HCT116 (cell line): Measurements from ENCODE around the gene SECTM1. TPM values are rescaled to one million over a fixed set of nuclear protein-coding genes. Genes with fewer than 3 reads are reported as not detected.

ENCODE experiments used
- ATAC-seq: fragments of 200-7000 bp; cut with Tn5 transposase; 2 replicates; pipeline ENCODE4 v1.9.1; 2020; ENCODE audit warnings: mild to moderate bottlenecking, moderate library complexity
- BruUV-seq: library from RNA; stranded (reverse); fragments of 400-500 nt; replicated peaks from 2 replicates; lab custom pipeline; 2021; lab: Mats Ljungman, UMichigan
- CTCF ChIA-PET: fragments of 300-600 bp; sonication (Branson Sonifier 250); formaldehyde crosslinking; loops from one replicate; lab custom pipeline; 2021; ENCODE audit warnings: antibody characterized with exemption; lab: Charles Lee
- POLR2A ChIA-PET: fragments of 300-600, 350-600 bp; sonication (Branson Sonifier 250); formaldehyde crosslinking; loops from one replicate; lab custom pipeline; 2021; ENCODE audit warnings: antibody characterized with exemption; lab: Charles Lee
- RAD21 ChIA-PET, 2 experiments: fragments of 300-600 bp; sonication (Branson Sonifier 250); formaldehyde crosslinking; loops; one replicate each; lab custom pipeline; 2023; ENCODE audit warnings: low total read pairs in 2 of 2; ENCODE audit not compliant: uncharacterized antibody in 2 of 2, unreplicated experiment in 2 of 2, low non-redundant PET in 1 of 2; lab: Charles Lee
- DNase-seq: peaks from one replicate; pipeline ENCODE4 v3.0.0-alpha.2; 2010; ENCODE audit warnings: low read depth, low spot score
- H2AFZ ChIP-seq: fragments of 200-600 bp; shearing (Covaris generic), sonication (generic); 2 replicates; pipeline ENCODE4 v1.6.1; 2017; ENCODE audit warnings: low read depth, mixed run types, mixed read lengths, antibody characterized with exemption, low read length; ENCODE audit not compliant: poor library complexity, severe bottlenecking
- H3K27ac ChIP-seq: 2 replicates; pipeline ENCODE4 v1.5.1; 2012; ENCODE audit warnings: low read depth, low read length
- H3K27me3 ChIP-seq: fragments of 200-600 bp; sonication (generic); 2 replicates; pipeline ENCODE4 v1.6.1; 2016; ENCODE audit warnings: mixed run types, low read length, mixed read lengths; ENCODE audit not compliant: insufficient read depth
- H3K36me3 ChIP-seq, 2 experiments: fragments of 200-500 bp in 1 of 2; fragments of 200-600 bp in 1 of 2; sonication (Bioruptor generic) in 1 of 2; sonication (generic) in 1 of 2; 2 replicates each; pipeline versions ENCODE4 v1.5.1 to v1.6.1; 2014 to 2016; ENCODE audit warnings: low read length in 2 of 2, inconsistent platforms in 1 of 2, mixed read lengths in 1 of 2, mixed run types in 1 of 2; ENCODE audit not compliant: insufficient read depth in 2 of 2, control insufficient read depth in 1 of 2
- H3K4me1 ChIP-seq, 2 experiments: fragments of 200-600 bp in 1 of 2; sonication (generic) in 1 of 2; 2 replicates each; pipeline versions ENCODE4 v1.5.1 to v1.6.1; 2012 to 2017; ENCODE audit warnings: low read length in 2 of 2, inconsistent platforms in 1 of 2, mild to moderate bottlenecking in 1 of 2, mixed read lengths in 1 of 2, mixed run types in 1 of 2, moderate library complexity in 1 of 2; ENCODE audit not compliant: insufficient read depth in 2 of 2, control insufficient read depth in 1 of 2
- H3K4me2 ChIP-seq: fragments of 200-600 bp; sonication (generic); 2 replicates; pipeline ENCODE4 v1.6.1; 2017; ENCODE audit warnings: mixed run types, low read length, mixed read lengths
- H3K4me3 ChIP-seq, 2 experiments: fragments of 200-600 bp in 1 of 2; sonication (generic) in 1 of 2; replicated peaks in 1 of 2; 2 replicates each; pipeline ENCODE4 v1.5.1; 2011 to 2016; ENCODE audit warnings: low read length in 2 of 2, control low read depth in 1 of 2, low read depth in 1 of 2, mild to moderate bottlenecking in 1 of 2, mixed read lengths in 1 of 2, mixed run types in 1 of 2
- H3K79me2 ChIP-seq: fragments of 200-600 bp; sonication (generic); 2 replicates; pipeline ENCODE4 v1.6.1; 2017; ENCODE audit warnings: mild to moderate bottlenecking, mixed run types, low read length, moderate library complexity, mixed read lengths; ENCODE audit not compliant: insufficient read depth
- H3K9ac ChIP-seq: fragments of 200-600 bp; sonication (generic); 2 replicates; pipeline ENCODE4 v1.6.1; 2016; ENCODE audit warnings: low read length, mixed read lengths
- H3K9me2 ChIP-seq: fragments of 200-600 bp; sonication (generic), shearing (Covaris generic); 2 replicates; pipeline ENCODE4 v1.6.1; 2017; ENCODE audit warnings: mixed run types, mild to moderate bottlenecking, moderate library complexity; ENCODE audit not compliant: insufficient read depth
- H3K9me3 ChIP-seq, 2 experiments: fragments of 200-500 bp in 1 of 2; fragments of 200-600 bp in 1 of 2; sonication (Bioruptor generic) in 1 of 2; sonication (generic) in 1 of 2; 2 replicates each; pipeline ENCODE4 v1.6.1; 2014 to 2017; ENCODE audit warnings: low read length in 2 of 2, mixed read lengths in 2 of 2, inconsistent platforms in 1 of 2, low read depth in 1 of 2, mild to moderate bottlenecking in 1 of 2, mixed run types in 1 of 2, moderate library complexity in 1 of 2; ENCODE audit not compliant: control insufficient read depth in 1 of 2, insufficient read depth in 1 of 2
- H4K20me1 ChIP-seq: fragments of 200-600 bp; sonication (generic), shearing (Covaris generic); 2 replicates; pipeline ENCODE4 v1.6.1; 2017; ENCODE audit warnings: mixed run types, mild to moderate bottlenecking, moderate library complexity; ENCODE audit not compliant: insufficient read depth
- CBX3 ChIP-seq: IDR thresholded peaks from 2 replicates; pipeline ENCODE4 v1.6.1; 2012; ENCODE audit warnings: low read depth
- CEBPB ChIP-seq: IDR thresholded peaks from 2 replicates; pipeline ENCODE4 v1.6.1; 2012; ENCODE audit warnings: low read depth
- CTCF ChIP-seq, 3 experiments: fragments of 200-600 bp in 1 of 3; sonication (generic) in 1 of 3; IDR thresholded peaks in 2 of 3; conservative IDR thresholded peaks in 1 of 3; 2 replicates each; pipeline ENCODE4 v1.5.1; 2012 to 2017; ENCODE audit warnings: low read depth in 2 of 3, low read length in 2 of 3, antibody characterized with exemption in 1 of 3, borderline replicate concordance in 1 of 3, control low read depth in 1 of 3, mild to moderate bottlenecking in 1 of 3, mixed read lengths in 1 of 3, mixed run types in 1 of 3, moderate library complexity in 1 of 3; ENCODE audit not compliant: insufficient read depth in 1 of 3
- ELF1 ChIP-seq: IDR thresholded peaks from 2 replicates; pipeline ENCODE4 v1.6.1; 2012; ENCODE audit warnings: low read depth, borderline replicate concordance
- EZH2 ChIP-seq: fragments of 200-600 bp; sonication (generic); IDR thresholded peaks from 2 replicates; pipeline ENCODE4 v1.6.1; 2017; ENCODE audit warnings: antibody characterized with exemption, mixed run types
- FOSL1 ChIP-seq: IDR thresholded peaks from 2 replicates; pipeline ENCODE4 v1.6.1; 2012; ENCODE audit warnings: low read depth
- JUND ChIP-seq: IDR thresholded peaks from 2 replicates; pipeline ENCODE4 v1.6.1; 2012
- POLR2A ChIP-seq: IDR thresholded peaks from 2 replicates; pipeline ENCODE4 v1.7.0; 2011; ENCODE audit warnings: borderline replicate concordance; ENCODE audit not compliant: insufficient read depth, insufficient read length; ENCODE audit errors: extremely low read depth
- ZBTB33 ChIP-seq: IDR thresholded peaks from 2 replicates; pipeline ENCODE4 v1.6.1; 2011; ENCODE audit warnings: mild to moderate bottlenecking, low read length, moderate library complexity; ENCODE audit not compliant: insufficient replicate concordance; ENCODE audit errors: extremely low read depth
- ZFX ChIP-seq: fragments of 450-650 bp; IDR thresholded peaks from 2 replicates; pipeline ENCODE4 v1.6.1; 2017
- ZNF274 ChIP-seq: fragments of 200-500 bp; sonication (Bioruptor generic); IDR thresholded peaks from 2 replicates; pipeline ENCODE4 v1.6.1; 2014; ENCODE audit warnings: mild to moderate bottlenecking, low read depth, low read length, inconsistent platforms
- intact Hi-C: fragments of 100-400 bp; cut with micrococcal nuclease; formaldehyde crosslinking; loops from 2 replicates; pipeline ENCODE4 v1.10.0; 2022
- total RNA-seq: library from RNA; stranded (reverse); gene quantifications from one replicate; pipeline ENCODE4 v1.2.1, GENCODE V29; 2021; ENCODE audit not compliant: unreplicated experiment

The SECTM1 gene
- total RNA-seq, 1 experiment from 2014 or later: 6.8 TPM

- TF ChIP-seq POLR2A (no peak), ZBTB33 (no peak)
Observed at GRCh38 chr17:82285141-82285540, 48.4 kb downstream of the SECTM1 start (continued).

- H3K36me3 ChIP-seq: no peaks in the 10 kb centered on the region
- no peaks in the 10 kb centered on the region for H3K27me3 ChIP-seq
- peak; percentile 10; the same call in 1 of the 2 replicates for ATAC-seq
- peaks cover 47 to 53% of the 10 kb centered on the region in 2 experiments for H3K4me1 ChIP-seq
- H3K4me2 ChIP-seq: peak overlapping the region; percentile 69
- POLR2A ChIA-PET: interaction anchor here (0.8 to 4.8 kb wide), 7 partner anchors 9 to 77 kb away, joined by 3 to 35 read pairs (median 4); partner anchors contain the start of gene CSNK1D
- TF ChIP-seq EZH2: no peak
- no peak for TF ChIP-seq CBX3
- TF ChIP-seq ELF1: no peak
- TF ChIP-seq CEBPB: no peak
- no peak for TF ChIP-seq JUND
- TF ChIP-seq FOSL1: no peak
- TF ChIP-seq POLR2A: no peak
- no peak for TF ChIP-seq CTCF (IDR thresholded peaks at IDR 0.05 in 2 of 3, conservative IDR thresholded peaks at IDR 0.05 in 1 of 3; ENCODE audit: borderline replicate concordance in 1 of 3, insufficient read depth in 1 of 3, low read depth in 2 of 3, low read length in 2 of 3)
- TF ChIP-seq ZNF274: no peak
- TF ChIP-seq ZFX: no peak
- TF ChIP-seq, all 23 proteins: peak for 0
- H3K27ac ChIP-seq: peak overlapping the region; percentile 59; the same call in 1 of the 2 replicates
- BruUV-seq: no TSS peak
- intact Hi-C loops: no loop called here
- DNase-seq: no peak
- no peaks in the 10 kb centered on the region for H4K20me1 ChIP-seq
- H2AFZ ChIP-seq: no peak overlapping the region
- no peaks in the 10 kb centered on the region for H3K79me2 ChIP-seq
- H3K9ac ChIP-seq: peak overlapping the region; percentile 45
- no peaks in the 10 kb centered on the region for H3K9me2 ChIP-seq
- no peak overlapping the region; a peak in 1 of 4 replicates for H3K4me3 ChIP-seq
- no peaks in the 10 kb centered on the region for H3K9me3 ChIP-seq
- CTCF ChIA-PET: interaction anchor here (1.3 kb wide), 1 partner anchor 15 kb away, joined by 3 read pairs; no protein-coding TSS in a partner anchor
- RAD21 ChIA-PET: interaction anchor here in 1 of 2 experiments (0.6 kb wide), 1 partner anchor 10 kb away, joined by 7 read pairs; the partner anchor contains the start of gene CSNK1D
Observed at GRCh38 chr17:82283208-82283749, 50.3 kb downstream of the SECTM1 start.
